BJ (cell line): ENCODE measurements around the gene METTL24. TPM values are rescaled to one million over a fixed set of nuclear protein-coding genes. Genes with fewer than 3 reads are reported as not detected.

ENCODE experiments used
- CTCF ChIA-PET: fragments of 350-600 bp; formaldehyde crosslinking; extraction: SDS; loops from one replicate; lab custom pipeline; 2021; ENCODE audit warnings: antibody characterized with exemption, inconsistent platforms; lab: Yijun Ruan, JAX
- POLR2A ChIA-PET: fragments of 300-600 bp; sonication (Branson Sonifier 250); formaldehyde crosslinking; extraction: SDS; loops from one replicate; lab custom pipeline; 2021; ENCODE audit warnings: antibody characterized with exemption; lab: Charles Lee
- DNase-seq: peaks from one replicate; pipeline ENCODE4 v3.0.0-alpha.2; 2011; ENCODE audit warnings: low read depth
- H3K27me3 ChIP-seq: 2 replicates; pipeline ENCODE4 v1.6.0; 2011; ENCODE audit warnings: low read length; ENCODE audit not compliant: control insufficient read depth, insufficient read depth
- H3K36me3 ChIP-seq: 2 replicates; pipeline ENCODE4 v1.5.1; 2011; ENCODE audit warnings: low read length; ENCODE audit not compliant: control insufficient read depth, insufficient read depth
- H3K4me3 ChIP-seq: 2 replicates; pipeline ENCODE4 v1.5.1; 2011; ENCODE audit warnings: low read depth, mild to moderate bottlenecking, control low read depth, low read length
- polyA plus RNA-seq: library from polyadenylated mRNA; depleted of rRNA; stranded (reverse); fragments of >200 nt; gene quantifications from 2 replicates; pipeline ENCODE4 v1.2.3, GENCODE V29; 2011
- TF ChIP-seq, protein P1 (sequence below): IDR thresholded peaks from 2 replicates; pipeline ENCODE4 v1.5.1; 2011; ENCODE audit warnings: low read depth, mild to moderate bottlenecking, control low read depth, inconsistent platforms, low read length, moderate library complexity; ENCODE audit not compliant: insufficient read depth

Gene METTL24
- polyA plus RNA-seq, 1 experiment = 0.31 TPM

- no peaks in the 10 kb centered on the region for H3K27me3 ChIP-seq
- POLR2A ChIA-PET = no interaction called here
- CTCF ChIA-PET = interaction anchor here (1.1 kb wide), 1 partner anchor 43 kb away, joined by 3 read pairs; no protein-coding TSS in a partner anchor
- no peak overlapping the region for H3K4me3 ChIP-seq
- H3K36me3 ChIP-seq = no peaks in the 10 kb centered on the region
- no peak for DNase-seq
- TF ChIP-seq, protein P1, sequence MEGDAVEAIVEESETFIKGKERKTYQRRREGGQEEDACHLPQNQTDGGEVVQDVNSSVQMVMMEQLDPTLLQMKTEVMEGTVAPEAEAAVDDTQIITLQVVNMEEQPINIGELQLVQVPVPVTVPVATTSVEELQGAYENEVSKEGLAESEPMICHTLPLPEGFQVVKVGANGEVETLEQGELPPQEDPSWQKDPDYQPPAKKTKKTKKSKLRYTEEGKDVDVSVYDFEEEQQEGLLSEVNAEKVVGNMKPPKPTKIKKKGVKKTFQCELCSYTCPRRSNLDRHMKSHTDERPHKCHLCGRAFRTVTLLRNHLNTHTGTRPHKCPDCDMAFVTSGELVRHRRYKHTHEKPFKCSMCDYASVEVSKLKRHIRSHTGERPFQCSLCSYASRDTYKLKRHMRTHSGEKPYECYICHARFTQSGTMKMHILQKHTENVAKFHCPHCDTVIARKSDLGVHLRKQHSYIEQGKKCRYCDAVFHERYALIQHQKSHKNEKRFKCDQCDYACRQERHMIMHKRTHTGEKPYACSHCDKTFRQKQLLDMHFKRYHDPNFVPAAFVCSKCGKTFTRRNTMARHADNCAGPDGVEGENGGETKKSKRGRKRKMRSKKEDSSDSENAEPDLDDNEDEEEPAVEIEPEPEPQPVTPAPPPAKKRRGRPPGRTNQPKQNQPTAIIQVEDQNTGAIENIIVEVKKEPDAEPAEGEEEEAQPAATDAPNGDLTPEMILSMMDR = no peak
Observed at GRCh38 chr6:110298916-110299315, 59.2 kb downstream of the METTL24 start.

- CTCF ChIA-PET = interaction anchor here (0.6 to 1.1 kb wide), 2 partner anchors 12 to 43 kb away, joined by 3 to 5 read pairs; no protein-coding TSS in a partner anchor
- TF ChIP-seq, protein P1 = no peak
- POLR2A ChIA-PET = no interaction called here
Observed at GRCh38 chr6:110298411-110298810, 59.7 kb downstream of the METTL24 start.

GRCh38 chr6:110296241-110297025, 61.7 kb downstream of the METTL24 start:
- Histone ChIP-seq H3K27me3 (no peaks in the 10 kb centered on the region), H3K36me3 (no peaks in the 10 kb centered on the region), H3K4me3 (no peak overlapping the region)
- CTCF ChIA-PET = interaction anchor here (1.3 kb wide), 1 partner anchor 17 kb away, joined by 3 read pairs; no protein-coding TSS in a partner anchor
- DNase-seq = no peak
- POLR2A ChIA-PET = no interaction called here
- TF ChIP-seq, protein P1 = no peak

More at GRCh38 chr6:110298411-110298810, 59.7 kb downstream of the METTL24 start:
- Histone ChIP-seq H3K4me3 (no peak overlapping the region), H3K36me3 (no peaks in the 10 kb centered on the region), H3K27me3 (no peaks in the 10 kb centered on the region)
- no peak for DNase-seq

DNA sequence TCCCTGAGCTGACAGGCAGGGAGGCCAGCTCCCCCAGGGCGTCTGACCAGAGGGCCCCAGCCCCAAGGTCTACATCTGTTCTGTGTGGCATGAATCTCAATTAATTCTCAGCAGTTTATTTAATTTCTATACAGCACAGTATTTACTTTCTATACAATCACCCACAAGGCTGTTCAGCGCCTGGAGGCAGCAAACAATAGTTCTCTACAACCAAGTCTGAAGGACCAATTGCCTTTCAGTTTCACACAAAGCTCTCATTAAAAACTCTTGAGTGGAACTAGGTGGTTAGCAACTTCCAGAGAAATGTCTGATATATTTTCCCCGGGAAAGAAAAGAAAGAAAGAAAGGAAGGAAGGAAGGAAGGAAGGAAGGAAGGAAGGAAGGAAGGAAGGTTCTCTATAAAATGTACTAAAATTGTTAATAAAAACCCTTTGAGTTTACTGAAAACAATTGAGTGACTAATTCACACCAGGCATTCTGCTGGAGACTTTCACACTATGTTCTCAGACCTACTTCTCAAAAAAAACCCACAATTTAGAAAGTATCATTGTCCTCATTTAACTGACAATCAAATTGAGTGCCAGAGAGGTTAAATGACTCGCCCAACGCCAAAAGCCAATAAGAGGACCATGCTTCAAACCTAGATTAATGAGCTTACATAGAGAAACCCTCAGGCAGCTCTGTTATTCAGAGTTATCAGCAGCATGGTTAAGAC, 62.5 kb downstream of the METTL24 start:
- no peak for DNase-seq
- Histone ChIP-seq H3K27me3 (no peaks in the 10 kb centered on the region), H3K36me3 (no peaks in the 10 kb centered on the region), H3K4me3 (no peak overlapping the region)
- POLR2A ChIA-PET = interaction anchor here (0.7 kb wide), 1 partner anchor 90 kb away, joined by 11 read pairs; no protein-coding TSS in a partner anchor
- TF ChIP-seq, protein P1 = no peak
- CTCF ChIA-PET = interaction anchor here (0.8 to 1.3 kb wide), 2 partner anchors 18 to 33 kb away, joined by 3 read pairs; no protein-coding TSS in a partner anchor
